Kidney epithelial cell (primary cell): ENCODE results near the gene SLC5A1. TPM values are rescaled to one million over a fixed set of nuclear protein-coding genes. Genes with fewer than 3 reads are reported as not detected.

ENCODE experiments used
- DNase-seq: peaks from one replicate; pipeline ENCODE4 v3.0.0-alpha.2; 2010; ENCODE audit warnings: low read depth
- H3K27me3 ChIP-seq: 2 replicates; pipeline ENCODE4 v1.6.0; 2011; ENCODE audit warnings: low read length; ENCODE audit not compliant: control insufficient read depth, insufficient read depth
- H3K36me3 ChIP-seq: 2 replicates; pipeline ENCODE4 v1.5.1; 2011; ENCODE audit warnings: low read length; ENCODE audit not compliant: control insufficient read depth, insufficient read depth
- H3K4me3 ChIP-seq: 2 replicates; pipeline ENCODE4 v1.5.1; 2011; ENCODE audit warnings: low read depth, mild to moderate bottlenecking, control low read depth, low read length
- total RNA-seq: library from RNA; depleted of rRNA; stranded (reverse); fragments of >200 nt; gene quantifications from 2 replicates; pipeline ENCODE4 v1.2.3, GENCODE V29; 2015
- TF ChIP-seq, protein P1 (sequence below): IDR thresholded peaks from 2 replicates; pipeline ENCODE4 v1.5.1; 2011; ENCODE audit warnings: mild to moderate bottlenecking, moderate library complexity, low read length, control low read depth, inconsistent platforms; ENCODE audit not compliant: insufficient read depth, poor library complexity, severe bottlenecking

SLC5A1 gene
- total RNA-seq, 1 donor from 2014 or later: 0.38 TPM

GRCh38 chr22:32052936-32053791, 10.1 kb downstream of the SLC5A1 start:
- DNase-seq: no peak
- no peaks in the 10 kb centered on the region for H3K36me3 ChIP-seq
- H3K27me3 ChIP-seq: no peaks in the 10 kb centered on the region
- TF ChIP-seq, protein P1, sequence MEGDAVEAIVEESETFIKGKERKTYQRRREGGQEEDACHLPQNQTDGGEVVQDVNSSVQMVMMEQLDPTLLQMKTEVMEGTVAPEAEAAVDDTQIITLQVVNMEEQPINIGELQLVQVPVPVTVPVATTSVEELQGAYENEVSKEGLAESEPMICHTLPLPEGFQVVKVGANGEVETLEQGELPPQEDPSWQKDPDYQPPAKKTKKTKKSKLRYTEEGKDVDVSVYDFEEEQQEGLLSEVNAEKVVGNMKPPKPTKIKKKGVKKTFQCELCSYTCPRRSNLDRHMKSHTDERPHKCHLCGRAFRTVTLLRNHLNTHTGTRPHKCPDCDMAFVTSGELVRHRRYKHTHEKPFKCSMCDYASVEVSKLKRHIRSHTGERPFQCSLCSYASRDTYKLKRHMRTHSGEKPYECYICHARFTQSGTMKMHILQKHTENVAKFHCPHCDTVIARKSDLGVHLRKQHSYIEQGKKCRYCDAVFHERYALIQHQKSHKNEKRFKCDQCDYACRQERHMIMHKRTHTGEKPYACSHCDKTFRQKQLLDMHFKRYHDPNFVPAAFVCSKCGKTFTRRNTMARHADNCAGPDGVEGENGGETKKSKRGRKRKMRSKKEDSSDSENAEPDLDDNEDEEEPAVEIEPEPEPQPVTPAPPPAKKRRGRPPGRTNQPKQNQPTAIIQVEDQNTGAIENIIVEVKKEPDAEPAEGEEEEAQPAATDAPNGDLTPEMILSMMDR: no peak
- H3K4me3 ChIP-seq: no peak overlapping the region

GRCh38 chr22:32055069-32055468, 12.0 kb downstream of the SLC5A1 start:
- Histone ChIP-seq H3K27me3 (no peaks in the 10 kb centered on the region), H3K36me3 (no peaks in the 10 kb centered on the region)

GRCh38 chr22:32058656-32059260, 15.7 kb downstream of the SLC5A1 start:
- no peaks in the 10 kb centered on the region for H3K36me3 ChIP-seq
- DNase-seq: no peak
- TF ChIP-seq, protein P1: no peak

More at GRCh38 chr22:32055069-32055468, 12.0 kb downstream of the SLC5A1 start:
- no peak for DNase-seq
- TF ChIP-seq, protein P1: no peak
- H3K4me3 ChIP-seq: no peak overlapping the region

DNA sequence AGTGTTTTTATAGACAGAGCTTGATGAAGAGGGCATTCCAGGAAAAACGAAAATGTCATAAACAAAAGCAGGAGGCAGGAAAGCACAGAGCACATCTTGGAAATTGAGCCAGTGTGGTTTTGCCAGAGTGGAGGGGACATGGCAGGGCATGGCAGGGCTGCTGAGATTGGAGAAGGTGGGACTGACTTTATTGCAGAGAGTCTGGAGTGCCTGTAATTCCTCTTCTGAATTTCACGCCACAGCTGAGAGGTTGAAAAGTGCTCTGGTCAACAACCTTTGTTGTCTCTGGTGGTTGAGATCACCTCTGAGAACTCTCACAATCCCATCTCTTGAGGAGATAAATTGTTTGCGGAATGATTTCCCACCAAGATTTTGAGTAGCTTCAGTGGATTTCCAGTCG, 16.4 kb downstream of the SLC5A1 start:
- no peaks in the 10 kb centered on the region for H3K27me3 ChIP-seq
- no peaks in the 10 kb centered on the region for H3K36me3 ChIP-seq
- TF ChIP-seq, protein P1: no peak
- H3K4me3 ChIP-seq: no peak overlapping the region
- no peak for DNase-seq

More at GRCh38 chr22:32058656-32059260, 15.7 kb downstream of the SLC5A1 start:
- Histone ChIP-seq H3K27me3 (no peaks in the 10 kb centered on the region), H3K4me3 (no peak overlapping the region)

DNA sequence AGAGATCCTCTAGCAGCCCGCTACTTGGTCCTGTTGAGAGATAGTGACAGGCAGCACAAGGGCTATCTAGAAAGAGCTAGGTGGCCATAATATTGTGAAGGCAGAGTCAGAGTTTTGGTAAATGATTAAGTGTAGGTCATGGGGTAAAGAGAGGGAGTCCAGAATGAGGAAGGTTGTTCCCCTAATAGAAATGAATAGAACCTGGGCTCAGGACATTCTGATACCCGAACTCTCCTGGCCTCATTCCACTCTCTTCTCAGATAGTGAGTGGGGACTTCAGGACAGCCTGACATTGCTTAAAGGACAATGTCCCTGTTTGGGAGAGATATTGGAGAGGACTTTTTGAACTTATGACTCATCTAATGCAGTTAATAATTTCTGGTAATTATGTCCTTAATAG, 20.6 kb downstream of the SLC5A1 start:
- no peak for DNase-seq
- no peaks in the 10 kb centered on the region for H3K36me3 ChIP-seq
- no peak overlapping the region for H3K4me3 ChIP-seq
- H3K27me3 ChIP-seq: no peaks in the 10 kb centered on the region
- TF ChIP-seq, protein P1: no peak

- Histone ChIP-seq H3K27me3 (no peaks in the 10 kb centered on the region), H3K36me3 (no peaks in the 10 kb centered on the region), H3K4me3 (no peak overlapping the region)
- no peak for DNase-seq
- TF ChIP-seq, protein P1: no peak
Observed at GRCh38 chr22:32066820-32067219, 23.8 kb downstream of the SLC5A1 start.
